Tibial artery (tissue), 4 donors: ENCODE data around the gene ADCY3.
A peak's percentile ranks its signal among the peaks of the same experiment; 100 is the strongest.

Experiments
- DNase-seq, 2 donors: peaks; one replicate each; pipeline ENCODE4 v3.0.0-alpha.2; 2019
- H3K27ac ChIP-seq, 2 donors: fragments of 200-600 bp; sonication (generic) in 1 of 2; 1 replicate in 1 of 2; 2 replicates in 1 of 2; pipeline ENCODE4 v1.5.1; 2018 to 2019; ENCODE audit warnings: mild to moderate bottlenecking in 1 of 2
- H3K27me3 ChIP-seq, 2 donors: fragments of 200-600 bp; sonication (generic) in 1 of 2; one replicate each; pipeline versions ENCODE4 v1.5.1 to v1.6.0; 2016 to 2019
- H3K36me3 ChIP-seq, 3 donors: fragments of 200-600 bp; sonication (generic) in 2 of 3; one replicate each; pipeline ENCODE4 v1.5.1; 2016 to 2019; ENCODE audit warnings: mild to moderate bottlenecking in 2 of 3
- H3K4me1 ChIP-seq, 4 donors: fragments of 200-600 bp; sonication (generic) in 2 of 4; 1 replicate in 3 of 4; 2 replicates in 1 of 4; pipeline ENCODE4 v1.5.1; 2016 to 2019
- H3K4me3 ChIP-seq, 2 donors: fragments of 200-600 bp; sonication (generic) in 1 of 2; 1 replicate in 1 of 2; 2 replicates in 1 of 2; pipeline ENCODE4 v1.5.1; 2018 to 2019; ENCODE audit warnings: mild to moderate bottlenecking in 2 of 2
- H3K9me3 ChIP-seq, 3 donors: fragments of 200-600 bp; sonication (generic) in 1 of 3; one replicate each; pipeline ENCODE4 v1.5.1; 2016 to 2019
- intact Hi-C: fragments of 100-400 bp; cut with DNase I; formaldehyde crosslinking; loops from one replicate; pipeline ENCODE4 v1.15.0; 2023; ENCODE audit warnings: low total_unique reads
- TF ChIP-seq, protein P1 (sequence below), 2 experiments: fragments of 200-600 bp in 1 of 2; fragments of 450-650 bp in 1 of 2; IDR thresholded peaks; one replicate each; pipeline ENCODE4 v1.5.1; 2017 to 2019; ENCODE audit warnings: antibody characterized with exemption in 2 of 2, mild to moderate bottlenecking in 1 of 2, moderate library complexity in 1 of 2

Gene ADCY3

DNA sequence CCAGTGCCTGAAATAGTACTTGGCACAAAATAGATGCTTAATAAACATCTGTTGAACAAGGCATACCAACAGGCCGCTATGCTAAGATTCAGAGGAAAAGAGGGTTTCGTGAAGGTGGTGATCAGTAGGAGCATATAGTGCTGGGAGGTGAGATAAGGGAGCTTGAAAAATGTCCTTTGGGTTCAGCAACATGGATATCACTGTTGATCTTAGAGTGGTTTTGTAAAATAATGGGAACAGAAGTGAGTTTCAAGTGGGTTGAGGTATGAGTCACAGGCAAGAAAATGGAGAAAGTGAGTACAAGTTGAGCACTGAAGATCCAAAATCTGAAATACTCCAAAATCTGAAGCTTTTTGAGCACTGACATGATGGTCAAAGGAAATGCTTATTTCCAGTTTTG lies 122.4 kb downstream of the ADCY3 start:
- intact Hi-C loops = no loop called here
- TF ChIP-seq, protein P1, sequence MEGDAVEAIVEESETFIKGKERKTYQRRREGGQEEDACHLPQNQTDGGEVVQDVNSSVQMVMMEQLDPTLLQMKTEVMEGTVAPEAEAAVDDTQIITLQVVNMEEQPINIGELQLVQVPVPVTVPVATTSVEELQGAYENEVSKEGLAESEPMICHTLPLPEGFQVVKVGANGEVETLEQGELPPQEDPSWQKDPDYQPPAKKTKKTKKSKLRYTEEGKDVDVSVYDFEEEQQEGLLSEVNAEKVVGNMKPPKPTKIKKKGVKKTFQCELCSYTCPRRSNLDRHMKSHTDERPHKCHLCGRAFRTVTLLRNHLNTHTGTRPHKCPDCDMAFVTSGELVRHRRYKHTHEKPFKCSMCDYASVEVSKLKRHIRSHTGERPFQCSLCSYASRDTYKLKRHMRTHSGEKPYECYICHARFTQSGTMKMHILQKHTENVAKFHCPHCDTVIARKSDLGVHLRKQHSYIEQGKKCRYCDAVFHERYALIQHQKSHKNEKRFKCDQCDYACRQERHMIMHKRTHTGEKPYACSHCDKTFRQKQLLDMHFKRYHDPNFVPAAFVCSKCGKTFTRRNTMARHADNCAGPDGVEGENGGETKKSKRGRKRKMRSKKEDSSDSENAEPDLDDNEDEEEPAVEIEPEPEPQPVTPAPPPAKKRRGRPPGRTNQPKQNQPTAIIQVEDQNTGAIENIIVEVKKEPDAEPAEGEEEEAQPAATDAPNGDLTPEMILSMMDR (IDR thresholded peaks at IDR 0.05) = no peak
- no peaks in the 10 kb centered on the region for H3K9me3 ChIP-seq
- no peak overlapping the region for H3K4me3 ChIP-seq
- H3K27ac ChIP-seq = no peak overlapping the region
- H3K4me1 ChIP-seq = peaks cover 0 to 7% (median 6%) of the 10 kb centered on the region in 4 donors
- no peaks in the 10 kb centered on the region for H3K27me3 ChIP-seq
- DNase-seq = no peak
- H3K36me3 ChIP-seq = no peaks in the 10 kb centered on the region

GRCh38 chr2:24793761-24794435 lies 126.1 kb downstream of the ADCY3 start:
- intact Hi-C loops = no loop called here
- peak overlapping the region; percentile 86 to 96 for H3K27ac ChIP-seq
- TF ChIP-seq, protein P1 (IDR thresholded peaks at IDR 0.05) = no peak
- peak overlapping the region; percentile 58 to 70 for H3K4me3 ChIP-seq
- no peaks in the 10 kb centered on the region for H3K27me3 ChIP-seq
- H3K9me3 ChIP-seq = no peaks in the 10 kb centered on the region
- no peaks in the 10 kb centered on the region for H3K36me3 ChIP-seq
- peaks cover 0 to 15% (median 8%) of the 10 kb centered on the region in 4 donors for H3K4me1 ChIP-seq
- DNase-seq = no peak

DNA sequence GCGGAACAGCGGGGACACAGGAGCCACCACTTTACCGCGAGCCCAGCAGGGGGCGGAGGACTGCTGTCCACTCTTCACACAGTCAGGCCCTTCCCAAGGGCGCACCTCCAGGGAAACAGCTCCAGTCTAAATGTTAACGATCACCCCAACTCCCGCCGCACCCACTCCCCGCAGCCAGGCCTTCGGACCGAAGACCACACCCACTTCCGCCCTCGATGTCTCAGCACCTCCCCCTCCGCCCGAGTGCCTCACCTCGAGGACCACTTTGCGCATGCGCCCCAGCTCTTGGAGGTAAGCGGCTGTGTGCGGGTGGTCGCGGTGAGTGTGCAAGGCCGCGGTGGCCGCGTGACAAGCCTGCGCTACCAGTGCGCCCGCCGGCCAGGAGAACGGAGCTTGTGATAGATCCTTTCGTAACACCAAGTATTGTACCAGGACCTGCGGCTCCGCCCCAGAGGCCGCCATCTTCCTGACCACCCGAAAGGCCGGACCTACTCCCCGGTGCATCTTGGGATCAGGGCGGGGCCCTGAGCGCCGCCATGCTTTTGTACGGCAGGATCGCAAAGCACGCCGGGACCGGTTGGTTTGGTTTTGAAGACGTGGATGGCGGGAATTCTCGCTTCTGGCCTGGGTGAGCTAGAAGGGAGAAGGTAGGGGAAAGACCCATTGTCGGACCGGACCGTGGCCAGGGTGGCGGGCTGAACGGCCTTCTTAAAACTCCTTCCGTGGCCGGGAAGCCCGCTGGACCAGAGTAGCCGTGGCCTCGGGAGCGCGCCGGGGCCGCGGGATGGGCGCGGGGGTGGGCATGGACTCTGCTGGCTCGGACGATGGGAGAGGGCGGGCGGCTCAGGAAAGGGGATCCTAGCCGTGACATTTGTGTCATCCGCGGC lies 126.9 kb downstream of the ADCY3 start, which contains the start of the genes CENPO and PTRHD1:
Gene CENPO (plus strand): TSS at position 552 of the 887 bp plus-strand sequence. CDS start 495 bp downstream, outside the sequence.
Gene PTRHD1 (minus strand): TSS at position 518 of the 887 bp plus-strand sequence. CDS start 14 bp downstream, at position 504.
- H3K27ac ChIP-seq = peak within 1 kb of the TSS; percentile 86 to 96
- no peaks in the 10 kb centered on the region for H3K27me3 ChIP-seq
- TF ChIP-seq, protein P1 (IDR thresholded peaks at IDR 0.05) = peak; percentile 57 to 68
- H3K36me3 ChIP-seq = no peaks in the 10 kb centered on the region
- peak; percentile 96 to 97 for DNase-seq
- peaks cover 0 to 15% (median 8%) of the 10 kb centered on the region in 4 donors for H3K4me1 ChIP-seq
- H3K4me3 ChIP-seq = peak within 1 kb of the TSS; percentile 58 to 70
- intact Hi-C loops = no loop called here
- no peaks in the 10 kb centered on the region for H3K9me3 ChIP-seq

DNA sequence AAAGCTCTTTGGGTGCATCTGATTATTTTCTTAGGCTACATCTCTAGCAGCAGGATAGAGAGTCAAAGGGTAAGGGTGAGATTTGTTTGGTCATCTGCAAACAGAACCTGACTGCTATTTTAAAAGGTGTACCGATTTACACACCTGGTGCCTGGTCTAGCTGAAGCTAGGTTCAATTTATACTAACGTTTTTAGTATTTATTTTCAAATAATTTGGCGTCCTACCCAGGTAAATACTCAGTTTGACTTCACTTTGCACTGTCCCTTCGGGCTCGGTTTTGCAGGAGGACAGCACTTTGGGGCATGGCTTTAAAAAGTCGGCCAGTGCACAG lies 127.5 kb downstream of the ADCY3 start:
- Histone ChIP-seq H3K27ac (peak overlapping the region; percentile 86 to 96), H3K36me3 (no peaks in the 10 kb centered on the region), H3K9me3 (no peaks in the 10 kb centered on the region), H3K4me1 (peaks cover 0 to 15% (median 8%) of the 10 kb centered on the region in 4 donors), H3K27me3 (no peaks in the 10 kb centered on the region), H3K4me3 (peak overlapping the region; percentile 58 to 70)
- intact Hi-C loops = no loop called here
- TF ChIP-seq, protein P1 (IDR thresholded peaks at IDR 0.05) = no peak
- DNase-seq = no peak

DNA sequence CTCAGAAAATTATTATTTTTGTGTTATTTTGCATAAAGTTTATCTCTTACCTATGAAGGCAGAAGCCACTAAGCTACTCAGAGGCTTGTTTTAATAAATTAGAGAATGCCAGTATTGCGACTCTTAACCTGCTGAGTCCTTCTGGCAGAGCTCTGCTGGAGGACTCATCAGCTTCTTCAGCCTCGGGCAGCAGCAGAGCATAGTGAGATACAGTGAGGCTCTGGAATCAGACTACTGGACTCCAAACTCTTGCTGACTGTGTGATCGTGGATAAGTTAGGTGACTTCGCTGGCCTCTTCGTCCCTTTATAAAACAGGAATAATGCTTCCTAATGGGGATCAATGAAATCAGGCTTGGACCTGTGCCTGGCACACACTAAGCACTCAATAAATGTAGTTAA lies 128.6 kb downstream of the ADCY3 start:
- Histone ChIP-seq H3K4me1 (peaks cover 0 to 15% (median 8%) of the 10 kb centered on the region in 4 donors), H3K4me3 (no peak overlapping the region), H3K36me3 (no peaks in the 10 kb centered on the region), H3K27me3 (no peaks in the 10 kb centered on the region), H3K9me3 (no peaks in the 10 kb centered on the region), H3K27ac (no peak overlapping the region)
- intact Hi-C loops = no loop called here
- DNase-seq = no peak
- TF ChIP-seq, protein P1 (IDR thresholded peaks at IDR 0.05) = no peak
